Measurements from ENCODE around the gene DISP1.

The DISP1 gene

DNA sequence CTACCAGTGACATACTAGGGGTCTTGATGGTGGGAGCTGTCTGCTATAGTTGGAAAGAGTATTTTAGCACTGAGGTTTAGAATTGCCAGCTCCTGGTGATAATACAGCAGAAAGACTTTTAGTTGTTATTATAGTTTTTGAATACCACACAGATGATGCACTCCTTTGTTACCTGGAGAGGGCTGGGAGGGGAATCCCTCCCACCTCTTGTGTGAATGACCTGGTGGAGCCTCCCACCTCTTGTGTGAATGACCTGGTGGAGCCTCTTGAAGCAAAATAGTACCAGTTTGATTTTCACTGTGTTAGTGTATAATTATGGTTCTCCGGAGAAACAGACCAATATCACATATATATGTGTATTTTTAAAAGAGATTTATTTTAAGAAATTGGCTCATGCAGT is 3.3 kb downstream of the DISP1 start:
- DNase-seq: no peak
- no peaks in the 10 kb centered on the region for H3K36me3 ChIP-seq
- no peak for TF ChIP-seq CTCF (IDR thresholded peaks at IDR 0.05; ENCODE audit: low read depth, low read length)
- no peaks in the 10 kb centered on the region for H3K27me3 ChIP-seq
- no peaks in the 10 kb centered on the region for H3K9me3 ChIP-seq
- no peaks in the 10 kb centered on the region for H3K4me1 ChIP-seq
- H3K4me3 ChIP-seq (ENCODE audit: low read depth, low read length): no peak overlapping the region

GRCh38 chr1:222820171-222820712 is 5.4 kb downstream of the DISP1 start:
- H3K4me3 ChIP-seq (ENCODE audit: low read depth, low read length): no peak overlapping the region
- DNase-seq: no peak
- TF ChIP-seq CTCF (IDR thresholded peaks at IDR 0.05; ENCODE audit: low read depth, low read length): no peak
- no peaks in the 10 kb centered on the region for H3K27me3 ChIP-seq
- no peaks in the 10 kb centered on the region for H3K36me3 ChIP-seq
- H3K9me3 ChIP-seq: no peaks in the 10 kb centered on the region
- H3K4me1 ChIP-seq: no peaks in the 10 kb centered on the region

DNA sequence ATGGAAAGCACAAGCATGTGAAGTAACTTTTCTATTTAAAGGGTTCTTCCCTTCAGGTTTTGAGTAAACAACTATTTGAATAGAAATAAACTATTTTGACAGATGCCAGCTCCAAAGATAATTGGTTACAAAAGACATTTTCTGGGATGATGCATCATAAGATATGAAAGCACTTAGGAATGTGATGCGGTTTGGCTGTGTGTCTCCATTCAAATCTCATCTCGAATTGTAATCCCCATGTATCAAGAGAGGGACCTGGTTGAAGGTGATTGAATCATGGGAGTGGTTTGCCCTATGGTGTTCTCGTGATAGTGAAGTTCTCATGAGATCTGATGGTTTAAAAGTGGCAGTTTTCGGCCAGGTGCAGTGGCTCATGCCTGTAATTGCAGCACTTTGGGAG is 6.4 kb downstream of the DISP1 start:
- H3K27me3 ChIP-seq: no peaks in the 10 kb centered on the region
- no peaks in the 10 kb centered on the region for H3K9me3 ChIP-seq
- no peaks in the 10 kb centered on the region for H3K4me1 ChIP-seq
- TF ChIP-seq CTCF (IDR thresholded peaks at IDR 0.05; ENCODE audit: low read depth, low read length): no peak
- H3K36me3 ChIP-seq: no peaks in the 10 kb centered on the region
- DNase-seq: no peak
- no peak overlapping the region for H3K4me3 ChIP-seq (ENCODE audit: low read depth, low read length)

DNA sequence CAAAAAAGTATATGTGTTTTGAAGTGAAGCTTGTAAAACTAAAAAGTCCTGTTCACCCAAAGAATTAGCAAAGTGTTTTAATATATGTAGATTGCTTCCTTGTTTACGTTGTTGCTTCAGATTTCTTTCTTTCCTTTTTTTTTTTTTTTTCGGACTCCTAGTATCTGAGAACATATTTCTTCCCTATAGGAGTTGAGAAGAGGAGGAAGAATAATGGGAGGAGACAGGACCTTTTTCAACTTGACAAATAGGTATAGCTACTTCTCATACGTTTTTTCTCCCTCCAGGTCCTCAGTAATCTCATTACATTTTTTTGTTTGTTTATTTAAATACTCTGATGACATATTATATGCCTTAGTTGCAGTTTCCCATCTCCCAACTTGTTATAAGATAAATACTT is 8.9 kb downstream of the DISP1 start:
- Histone ChIP-seq H3K9me3 (no peaks in the 10 kb centered on the region), H3K4me1 (no peaks in the 10 kb centered on the region), H3K4me3 (ENCODE audit: low read depth, low read length) (no peak overlapping the region), H3K27me3 (no peaks in the 10 kb centered on the region), H3K36me3 (no peaks in the 10 kb centered on the region)
- DNase-seq: no peak
- TF ChIP-seq CTCF (IDR thresholded peaks at IDR 0.05; ENCODE audit: low read depth, low read length): no peak

DNA sequence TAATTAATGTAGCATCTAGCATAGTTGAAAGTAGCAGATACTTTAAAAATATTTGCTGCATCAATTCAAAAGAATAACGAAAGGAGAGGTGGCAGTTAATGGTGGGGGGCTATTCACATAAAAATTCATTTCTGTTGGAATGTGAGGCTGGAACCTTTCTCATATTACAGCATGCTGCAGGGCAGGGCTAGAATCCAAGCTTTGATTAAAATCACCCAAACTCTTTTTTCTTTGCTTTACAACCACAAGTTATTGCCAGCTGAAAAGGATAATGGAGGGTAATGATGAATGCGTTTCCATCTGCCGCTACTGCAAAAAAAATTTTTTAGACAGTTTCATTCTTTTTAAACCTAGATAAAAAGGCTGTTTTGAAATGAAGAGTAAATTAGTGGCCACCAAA is 9.8 kb downstream of the DISP1 start:
- no peaks in the 10 kb centered on the region for H3K9me3 ChIP-seq
- H3K36me3 ChIP-seq: no peaks in the 10 kb centered on the region
- no peak for TF ChIP-seq CTCF (IDR thresholded peaks at IDR 0.05; ENCODE audit: low read depth, low read length)
- no peaks in the 10 kb centered on the region for H3K27me3 ChIP-seq
- DNase-seq: no peak
- H3K4me1 ChIP-seq: no peaks in the 10 kb centered on the region
- no peak overlapping the region for H3K4me3 ChIP-seq (ENCODE audit: low read depth, low read length)

DNA sequence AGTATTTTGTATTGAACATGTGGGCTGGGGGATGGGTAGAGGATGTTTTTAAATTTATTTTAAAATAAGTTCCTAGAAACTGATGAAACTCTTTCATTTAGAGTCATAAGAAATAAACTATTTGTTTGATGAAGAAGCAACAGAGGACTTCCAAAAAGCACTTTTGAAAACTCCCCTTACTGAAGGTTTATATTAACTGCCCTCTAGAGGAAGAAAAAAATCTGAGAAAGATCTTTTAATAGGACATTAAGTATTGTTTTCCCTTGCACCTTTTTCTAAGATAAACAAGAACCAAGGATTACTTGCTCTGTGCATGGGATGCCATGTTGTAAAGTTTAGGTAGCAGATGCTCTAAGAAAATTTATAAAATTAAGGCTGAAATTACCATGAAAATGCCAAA is 14.1 kb downstream of the DISP1 start:
- Histone ChIP-seq H3K4me3 (ENCODE audit: low read depth, low read length) (no peak overlapping the region), H3K27me3 (no peaks in the 10 kb centered on the region), H3K9me3 (no peaks in the 10 kb centered on the region), H3K36me3 (no peaks in the 10 kb centered on the region), H3K4me1 (no peaks in the 10 kb centered on the region)
- TF ChIP-seq CTCF (IDR thresholded peaks at IDR 0.05; ENCODE audit: low read depth, low read length): no peak
- DNase-seq: no peak

Measured in BE2C (cell line).